Measurements from ENCODE around the gene ATAD5.

GRCh38 chr17:30832438-30833124, 815 bp downstream of the ATAD5 start:
- no peak for TF ChIP-seq POLR2A (IDR thresholded peaks at IDR 0.05)
- TF ChIP-seq, protein P1, sequence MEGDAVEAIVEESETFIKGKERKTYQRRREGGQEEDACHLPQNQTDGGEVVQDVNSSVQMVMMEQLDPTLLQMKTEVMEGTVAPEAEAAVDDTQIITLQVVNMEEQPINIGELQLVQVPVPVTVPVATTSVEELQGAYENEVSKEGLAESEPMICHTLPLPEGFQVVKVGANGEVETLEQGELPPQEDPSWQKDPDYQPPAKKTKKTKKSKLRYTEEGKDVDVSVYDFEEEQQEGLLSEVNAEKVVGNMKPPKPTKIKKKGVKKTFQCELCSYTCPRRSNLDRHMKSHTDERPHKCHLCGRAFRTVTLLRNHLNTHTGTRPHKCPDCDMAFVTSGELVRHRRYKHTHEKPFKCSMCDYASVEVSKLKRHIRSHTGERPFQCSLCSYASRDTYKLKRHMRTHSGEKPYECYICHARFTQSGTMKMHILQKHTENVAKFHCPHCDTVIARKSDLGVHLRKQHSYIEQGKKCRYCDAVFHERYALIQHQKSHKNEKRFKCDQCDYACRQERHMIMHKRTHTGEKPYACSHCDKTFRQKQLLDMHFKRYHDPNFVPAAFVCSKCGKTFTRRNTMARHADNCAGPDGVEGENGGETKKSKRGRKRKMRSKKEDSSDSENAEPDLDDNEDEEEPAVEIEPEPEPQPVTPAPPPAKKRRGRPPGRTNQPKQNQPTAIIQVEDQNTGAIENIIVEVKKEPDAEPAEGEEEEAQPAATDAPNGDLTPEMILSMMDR (IDR thresholded peaks at IDR 0.05) = no peak

All from adrenal gland (tissue), 5 donors.